GM19043 (cell line): ENCODE measurements around the gene TAS1R2.

Experiments used
- ATAC-seq: cut with Tn5 transposase; IDR thresholded peaks from one replicate; pipeline ENCODE4 v1.9.1; 2021; ENCODE audit warnings: low read depth; ENCODE audit not compliant: unreplicated experiment

The TAS1R2 gene

DNA sequence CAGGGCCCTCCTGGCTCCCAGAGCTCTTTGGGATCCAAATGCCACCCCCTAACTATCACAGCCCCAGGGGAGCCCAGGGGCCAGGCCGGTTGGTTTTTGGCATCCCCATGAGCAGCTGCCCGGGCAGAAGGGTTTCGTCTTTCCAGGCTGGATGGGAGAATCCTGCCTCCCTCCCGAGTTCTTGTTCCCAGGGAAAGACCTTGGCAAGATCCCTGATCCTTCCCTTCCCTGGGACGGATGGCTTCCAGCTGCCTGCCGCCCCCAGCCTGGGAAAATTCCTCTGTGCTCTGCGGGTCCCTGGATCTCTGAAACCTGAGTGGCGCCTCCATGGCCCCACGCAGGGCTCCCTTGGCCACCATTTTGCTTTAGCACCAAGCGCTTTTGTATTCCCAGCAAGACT lies 55.6 kb downstream of the TAS1R2 start:
- no peak for ATAC-seq

- no peak for ATAC-seq
These were observed 56.2 kb downstream of the TAS1R2 start for GRCh38 chr1:18803151-18803791.

DNA sequence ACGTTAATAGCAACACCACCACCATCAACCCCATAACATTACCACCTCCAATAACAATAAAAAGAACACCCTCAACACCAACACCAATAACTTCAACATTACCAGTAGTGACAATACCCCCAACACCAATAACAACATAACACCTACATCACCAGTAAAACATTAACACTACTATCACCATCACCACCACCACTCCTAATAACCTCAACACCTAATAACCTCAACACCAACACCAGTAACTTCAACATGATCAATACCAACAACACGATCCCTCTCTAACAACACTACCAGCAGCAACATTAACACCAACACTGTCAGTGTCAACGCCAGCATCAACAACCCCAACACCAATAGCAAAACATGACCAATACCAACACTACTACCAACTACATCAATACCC lies 57.2 kb downstream of the TAS1R2 start:
- ATAC-seq: no peak

- ATAC-seq: no peak
These were observed 59.2 kb downstream of the TAS1R2 start for GRCh38 chr1:18800258-18800657.

- no peak for ATAC-seq
These were observed 60.0 kb downstream of the TAS1R2 start for GRCh38 chr1:18799454-18799853.

DNA sequence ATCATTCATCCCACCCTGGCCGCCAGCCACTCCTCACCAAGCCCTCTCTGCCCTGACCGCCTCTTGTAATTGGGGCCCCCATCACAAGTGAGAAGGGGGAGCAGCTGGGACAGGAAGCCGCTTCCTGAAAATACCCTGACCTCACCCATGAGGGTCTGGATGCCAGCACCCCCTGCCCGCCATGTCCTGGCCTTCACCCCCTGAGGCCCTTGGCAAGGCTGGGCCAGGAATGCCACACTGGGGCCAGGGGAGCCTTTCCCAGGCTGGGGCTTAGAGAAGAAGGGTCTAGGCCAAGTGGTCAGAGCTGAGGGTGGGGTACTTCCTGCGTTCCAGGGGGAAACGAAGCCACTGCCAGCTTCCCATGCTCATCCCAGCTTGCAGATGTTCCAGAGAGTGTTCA lies 60.5 kb downstream of the TAS1R2 start:
- no peak for ATAC-seq

GRCh38 chr1:18798533-18798932 lies 60.9 kb downstream of the TAS1R2 start:
- no peak for ATAC-seq

DNA sequence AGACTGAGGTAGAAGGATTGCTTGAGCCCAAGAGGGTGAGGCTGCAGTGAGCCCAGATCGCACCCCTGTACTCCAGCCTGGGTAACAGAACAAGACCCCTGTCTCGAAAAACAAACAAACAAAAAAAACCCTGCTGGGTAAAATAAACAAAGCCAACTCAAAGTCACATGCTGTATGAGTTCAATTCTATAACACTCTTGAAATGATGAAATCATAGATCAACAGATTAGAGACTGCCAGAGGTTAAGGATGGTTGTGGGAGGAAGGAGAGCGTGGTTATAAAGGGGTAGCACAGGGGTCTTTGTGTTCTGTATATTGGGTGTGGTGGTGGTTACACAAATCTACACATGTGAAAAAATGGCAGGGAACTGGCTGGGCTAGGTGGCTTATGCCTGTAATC lies 62.5 kb downstream of the TAS1R2 start:
- no peak for ATAC-seq

DNA sequence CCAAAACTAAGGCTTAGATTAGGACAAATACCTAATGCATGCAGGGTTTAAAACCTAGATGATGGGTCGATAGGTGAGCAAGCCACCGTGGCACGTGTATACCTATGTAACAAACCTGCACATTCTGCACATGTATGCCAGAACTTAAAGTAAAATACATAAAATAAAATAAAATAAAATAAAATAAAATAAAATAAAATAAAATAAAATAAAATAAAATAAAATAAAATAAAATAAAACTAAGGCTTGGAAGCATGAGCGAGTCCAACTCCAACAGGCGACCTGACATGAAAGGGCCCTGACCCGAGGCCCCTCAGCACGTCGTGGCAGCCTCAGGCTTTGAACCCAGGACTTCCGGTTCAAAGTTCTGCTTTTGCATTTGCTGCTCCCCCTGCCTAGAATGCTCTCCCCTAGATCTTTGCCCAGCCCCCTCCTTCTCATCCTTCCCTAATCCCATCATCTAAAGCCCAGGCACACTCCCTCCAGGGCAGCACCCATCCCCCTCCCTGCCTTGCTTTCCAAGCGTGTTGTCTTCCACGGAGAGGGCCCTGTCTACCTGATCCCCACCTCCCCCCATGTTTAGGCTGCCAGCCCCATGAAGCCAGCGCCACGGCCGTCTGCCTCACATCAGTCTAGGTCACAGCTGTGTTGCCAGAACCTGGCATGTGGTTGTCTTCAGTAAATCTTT lies 64.3 kb downstream of the TAS1R2 start:
- no peak for ATAC-seq

- no peak for ATAC-seq
These were observed 64.9 kb downstream of the TAS1R2 start for GRCh38 chr1:18794561-18794960.

DNA sequence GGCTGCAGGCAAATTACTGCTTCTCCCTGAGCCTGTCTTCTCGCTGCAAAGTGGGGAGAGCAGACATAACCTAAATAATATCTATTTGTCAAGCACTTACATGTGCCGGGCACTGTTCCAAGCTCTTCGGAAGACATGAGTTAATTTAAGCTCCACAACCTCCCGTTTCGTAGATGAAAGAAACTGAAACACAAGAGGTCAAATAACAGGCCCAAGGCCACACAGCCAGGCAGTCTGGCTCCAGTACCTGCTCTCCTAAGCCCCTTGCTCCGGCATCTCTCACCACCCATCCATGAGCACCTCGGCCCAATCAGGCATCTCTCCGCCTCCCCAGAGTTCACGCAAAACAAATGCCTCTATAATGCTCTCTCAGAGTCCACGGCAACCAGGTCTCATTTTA lies 65.4 kb downstream of the TAS1R2 start:
- no peak for ATAC-seq

GRCh38 chr1:18793164-18793563 lies 66.3 kb downstream of the TAS1R2 start:
- ATAC-seq: no peak

DNA sequence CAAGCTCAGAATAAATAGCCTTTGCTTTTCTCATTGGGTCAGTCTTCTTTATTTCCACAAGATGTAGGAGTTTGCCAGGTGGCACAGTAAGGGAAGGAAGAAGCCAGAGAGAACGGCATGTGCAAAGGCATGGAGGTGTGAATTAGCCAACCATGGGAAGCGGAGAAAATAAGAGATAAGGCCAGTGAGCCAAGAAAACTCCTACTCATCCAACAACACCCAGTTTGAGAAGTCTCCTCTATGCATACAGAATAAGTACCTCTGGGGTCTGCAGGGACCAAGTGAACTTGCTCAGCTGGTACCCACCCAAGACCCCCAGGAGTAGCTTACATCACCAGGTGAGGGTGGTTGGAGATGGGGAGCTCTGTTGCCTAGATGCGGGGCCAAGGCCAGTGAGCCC lies 66.7 kb downstream of the TAS1R2 start:
- no peak for ATAC-seq
